ENCODE results near the gene CEP135. TPM values are rescaled to one million over a fixed set of nuclear protein-coding genes. Genes with fewer than 3 reads are reported as not detected.

CEP135 gene
- total RNA-seq, 1 experiment from 2014 or later = 13.9 TPM

DNA sequence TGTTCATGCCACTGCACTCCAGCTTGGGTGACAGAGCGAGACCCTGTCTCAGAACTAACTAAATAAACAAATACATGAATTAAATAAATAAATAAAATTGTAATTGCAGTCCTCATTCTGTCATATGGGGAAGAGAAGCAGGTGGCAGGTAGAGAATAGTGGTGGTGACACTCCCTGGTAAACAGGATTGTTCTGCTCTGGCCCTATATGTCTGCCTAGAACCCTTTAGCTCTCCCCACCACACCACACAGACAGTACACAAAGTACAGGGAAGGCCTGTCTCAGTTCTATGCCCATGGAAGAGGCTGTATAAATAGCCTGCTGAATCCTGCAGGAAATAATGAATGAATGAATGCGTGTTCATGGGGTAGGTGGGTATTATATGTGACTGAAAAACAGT, 117.7 kb downstream of the CEP135 start:
- Histone ChIP-seq H4K8ac (replicated peaks; ENCODE audit: insufficient read length, low read depth, low read length) (no peak overlapping the region), H4K5ac (ENCODE audit: insufficient read length, low read depth, low read length) (no peak overlapping the region), H2BK12ac (ENCODE audit: insufficient read length, low read depth, low read length) (no peak overlapping the region), H3K79me1 (ENCODE audit: insufficient read depth, low read depth, low read length, poor library complexity, severe bottlenecking) (no peaks in the 10 kb centered on the region), H2BK120ac (ENCODE audit: low read depth, low read length, poor library complexity, severe bottlenecking) (no peak overlapping the region), H4K20me1 (ENCODE audit: control insufficient read depth, insufficient read depth, insufficient read length) (no peaks in the 10 kb centered on the region), H3K4me1 (ENCODE audit: insufficient read depth, low read length) (no peaks in the 10 kb centered on the region), H3K4me2 (ENCODE audit: insufficient read depth, insufficient read length, low read length) (no peak overlapping the region), H4K91ac (ENCODE audit: insufficient read length, low read depth, low read length) (no peak overlapping the region), H3K18ac (ENCODE audit: insufficient read length, low read depth, low read length) (no peak overlapping the region), H3T11ph (ENCODE audit: low read length) (no peak overlapping the region), H2BK5ac (ENCODE audit: insufficient read length, low read length) (no peak overlapping the region), H3K56ac (ENCODE audit: insufficient read length, low read depth, low read length) (no peak overlapping the region), H3K9me3 (ENCODE audit: control insufficient read depth, low read depth, low read length) (no peaks in the 10 kb centered on the region), H3K9ac (ENCODE audit: extremely low read depth, insufficient read length, low read length) (no peak overlapping the region), H3K27ac (ENCODE audit: insufficient read length, low read depth, low read length) (no peak overlapping the region), H2AK5ac (ENCODE audit: insufficient read length, low read length) (no peak overlapping the region), H3K14ac (ENCODE audit: insufficient read depth, low read length) (no peak overlapping the region), H3K23me2 (ENCODE audit: insufficient read length, low read depth, low read length, poor library complexity, severe bottlenecking) (peaks cover 2% of the 10 kb centered on the region), H3K27me3 (ENCODE audit: insufficient read depth, low read length) (no peaks in the 10 kb centered on the region), H3K23ac (ENCODE audit: insufficient read length, low read depth, low read length) (no peak overlapping the region), H2BK20ac (ENCODE audit: low read depth, low read length, poor library complexity, severe bottlenecking) (no peak overlapping the region), H2AFZ (ENCODE audit: low read length) (no peak overlapping the region), H2BK15ac (ENCODE audit: low read depth, low read length) (no peak overlapping the region), H3K4ac (ENCODE audit: low read depth, low read length) (no peak overlapping the region), H3K79me2 (ENCODE audit: insufficient read depth, low read length) (no peaks in the 10 kb centered on the region)
- no CpG with 5 or more reads among the region's 2 CpGs for WGBS (ENCODE audit: extremely low coverage, insufficient read length, low lambda C conversion rate)
- Mint-ChIP-seq H3K27me3 (ENCODE audit: low read depth) (no peaks in the 10 kb centered on the region), H3K4me1 (peaks cover 10 to 12% of the 10 kb centered on the region in 2 experiments), H3K4me3 (no peak overlapping the region), H3K36me3 (ENCODE audit: insufficient read depth in 1 of 3, low read depth in 3 of 3) (peaks cover 0 to 18% (median 8%) of the 10 kb centered on the region in 3 experiments; a peak in 6 of 7 replicates), H3K9me3 (peaks cover 6 to 7% of the 10 kb centered on the region in 2 experiments; a peak in 3 of 5 replicates), H3K27ac (no peak overlapping the region)
- TF ChIP-seq CTCF (conservative IDR thresholded peaks at IDR 0.05) = no peak
- DNase-seq = no peak

Data from H9 (cell line).